ENCODE results near the gene DDX1.
A peak's percentile ranks its signal among the peaks of the same experiment; 100 is the strongest.

DDX1 gene

DNA sequence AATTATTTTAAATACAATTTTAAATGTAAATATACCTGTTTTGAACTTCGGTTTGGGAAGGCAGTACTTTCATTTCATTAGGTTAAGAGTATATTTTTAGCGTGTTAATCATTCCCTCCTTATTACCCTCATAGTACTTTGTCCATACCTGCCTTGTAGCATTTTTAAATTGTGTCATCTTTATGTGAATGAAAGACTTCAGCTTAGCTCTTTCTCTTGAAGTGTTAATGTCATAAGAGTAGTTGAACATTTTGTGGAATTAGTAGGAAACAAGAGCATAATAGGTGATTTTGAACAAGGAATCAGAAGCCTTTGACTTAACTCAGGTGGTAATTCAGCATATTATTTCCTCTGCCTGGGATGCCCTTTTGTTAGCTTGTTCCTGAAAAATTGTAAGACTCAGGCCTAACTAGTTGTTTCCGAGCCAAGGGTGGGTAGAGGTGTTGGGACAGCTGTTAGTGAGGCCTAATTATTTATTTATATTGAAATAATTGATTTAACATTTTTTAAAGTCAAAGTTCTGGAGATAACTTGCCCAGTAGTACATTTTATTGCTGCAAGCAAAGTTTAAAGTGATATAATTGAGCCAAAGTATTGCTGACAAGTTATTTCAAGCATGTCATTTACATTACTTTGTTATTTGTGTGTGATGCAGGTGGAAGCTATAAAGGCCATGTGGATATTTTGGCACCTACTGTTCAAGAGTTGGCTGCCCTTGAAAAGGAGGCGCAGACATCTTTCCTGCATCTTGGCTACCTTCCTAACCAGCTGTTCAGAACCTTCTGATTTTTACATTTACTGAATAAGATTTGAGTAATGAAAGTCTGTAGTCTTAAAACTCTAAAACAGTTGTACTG lies 38.7 kb downstream of the DDX1 start:
- no peak for DNase-seq (ENCODE audit: low read depth)

GRCh38 chr2:15630978-15631719 lies 39.5 kb downstream of the DDX1 start:
- DNase-seq (ENCODE audit: low read depth) = no peak

DNA sequence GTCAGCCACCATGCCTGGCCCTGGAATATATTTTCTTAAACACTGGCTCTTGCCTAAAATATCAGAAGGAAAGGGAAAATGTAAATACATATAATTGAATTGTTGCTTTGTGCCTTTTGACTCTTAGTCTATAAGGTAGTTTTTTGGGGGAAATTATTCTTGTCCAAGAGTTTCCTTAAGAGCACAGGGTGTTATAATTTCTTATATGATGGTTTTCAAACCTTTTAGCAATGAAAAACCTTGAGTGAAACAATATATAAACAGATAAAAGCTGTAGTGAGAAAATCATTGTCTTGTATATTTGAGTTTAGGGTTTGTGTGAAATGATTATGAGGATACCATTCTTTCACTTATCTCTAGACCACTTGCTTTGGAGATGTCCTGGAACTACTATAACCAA lies 40.2 kb downstream of the DDX1 start:
- DNase-seq (ENCODE audit: low read depth) = no peak

DNA sequence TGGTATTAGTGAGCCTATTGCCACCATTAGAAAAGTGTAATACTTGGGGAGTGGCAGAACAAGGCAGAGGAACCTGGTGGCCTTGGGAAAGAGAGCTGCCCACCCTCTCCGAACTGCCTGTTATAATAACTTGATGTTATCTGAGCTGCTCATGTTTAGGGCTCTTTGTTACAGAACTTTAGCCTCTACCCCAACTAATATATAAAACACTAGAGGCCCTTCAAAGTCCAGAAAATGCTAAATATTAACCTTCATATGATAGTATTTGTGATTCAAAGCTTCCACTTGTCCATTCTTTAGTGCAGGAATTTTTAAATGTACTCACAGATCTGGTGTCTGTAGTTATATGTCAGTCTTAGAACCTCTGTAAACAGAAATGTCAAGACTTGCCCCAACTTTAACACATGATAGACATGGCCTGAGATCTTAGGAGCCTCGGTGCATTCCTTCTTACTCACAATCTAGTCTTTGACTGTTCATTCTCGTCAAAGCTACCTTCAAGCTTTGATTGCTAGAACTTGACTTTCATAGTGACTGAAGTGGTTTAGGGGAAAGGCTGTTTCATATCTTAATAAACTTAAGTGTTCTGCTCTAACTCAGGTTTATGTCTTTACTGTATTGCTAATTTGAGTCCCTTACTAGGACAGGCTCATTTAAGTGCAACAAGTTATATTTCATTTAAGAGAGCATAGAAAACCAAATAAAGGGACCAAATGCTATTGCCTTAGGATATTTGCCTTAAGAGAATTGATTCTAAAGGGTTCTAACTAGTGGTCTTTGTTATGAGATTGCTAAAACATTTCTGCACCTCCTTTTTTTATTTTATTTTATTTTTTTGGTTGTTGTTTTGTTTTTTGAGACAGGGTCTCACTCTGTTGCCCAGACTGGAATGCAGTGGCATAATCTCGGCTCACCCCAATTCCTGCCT lies 41.6 kb downstream of the DDX1 start:
- DNase-seq (ENCODE audit: low read depth) = no peak

DNA sequence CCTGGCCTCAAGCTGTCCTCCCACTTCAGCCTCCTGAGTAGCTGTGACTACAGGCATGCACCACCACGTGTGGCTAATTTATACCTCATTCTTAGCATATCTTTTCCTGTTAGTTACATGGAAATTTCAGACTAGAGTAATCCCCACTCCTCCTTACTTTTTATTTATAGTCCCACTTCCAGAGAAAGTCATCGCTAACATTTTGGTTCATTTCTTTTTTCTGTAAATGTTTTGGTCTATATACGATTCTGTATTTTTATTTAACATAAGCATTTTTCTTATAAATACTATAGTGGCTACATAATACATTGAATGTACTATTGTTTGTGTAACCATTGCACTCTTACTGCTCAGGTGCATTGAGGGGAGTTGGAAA lies 42.3 kb downstream of the DDX1 start:
- DNase-seq (ENCODE audit: low read depth) = no peak

- DNase-seq (ENCODE audit: low read depth) = no peak
Observed at GRCh38 chr2:15634846-15635490, 43.3 kb downstream of the DDX1 start.

- peak; percentile 46 for DNase-seq (ENCODE audit: low read depth)
Observed at GRCh38 chr2:15636972-15637785, 45.5 kb downstream of the DDX1 start.

- no peak for DNase-seq (ENCODE audit: low read depth)
Observed at GRCh38 chr2:15638720-15639119, 47.1 kb downstream of the DDX1 start.

GRCh38 chr2:15639323-15640251 lies 47.9 kb downstream of the DDX1 start:
- no peak for DNase-seq (ENCODE audit: low read depth)

- DNase-seq (ENCODE audit: low read depth) = no peak
Observed at GRCh38 chr2:15640261-15640711, 48.6 kb downstream of the DDX1 start.

GRCh38 chr2:15640784-15641183 lies 49.1 kb downstream of the DDX1 start:
- no peak for DNase-seq (ENCODE audit: low read depth)

DNA sequence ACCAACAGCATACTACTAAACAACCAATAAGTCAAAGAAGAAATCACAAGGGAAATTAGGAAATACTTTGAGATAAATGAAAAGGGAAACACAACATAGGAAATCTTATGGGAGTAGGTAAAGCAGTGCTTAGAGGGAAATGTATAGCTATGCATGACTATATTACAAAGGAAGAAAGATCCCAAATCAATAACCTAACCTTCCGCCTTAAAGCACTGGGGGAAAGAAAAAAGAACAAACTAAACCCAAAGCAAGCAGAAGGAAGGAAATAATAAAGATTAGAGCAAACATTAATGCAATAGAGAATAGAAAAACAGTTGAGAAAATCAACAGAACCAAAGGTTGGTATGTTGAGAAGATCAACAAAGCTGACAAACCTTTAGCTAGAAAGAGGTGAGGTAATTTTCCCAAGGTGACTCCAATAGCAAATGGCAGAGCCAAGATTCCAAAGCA lies 49.9 kb downstream of the DDX1 start:
- DNase-seq (ENCODE audit: low read depth) = no peak

DNA sequence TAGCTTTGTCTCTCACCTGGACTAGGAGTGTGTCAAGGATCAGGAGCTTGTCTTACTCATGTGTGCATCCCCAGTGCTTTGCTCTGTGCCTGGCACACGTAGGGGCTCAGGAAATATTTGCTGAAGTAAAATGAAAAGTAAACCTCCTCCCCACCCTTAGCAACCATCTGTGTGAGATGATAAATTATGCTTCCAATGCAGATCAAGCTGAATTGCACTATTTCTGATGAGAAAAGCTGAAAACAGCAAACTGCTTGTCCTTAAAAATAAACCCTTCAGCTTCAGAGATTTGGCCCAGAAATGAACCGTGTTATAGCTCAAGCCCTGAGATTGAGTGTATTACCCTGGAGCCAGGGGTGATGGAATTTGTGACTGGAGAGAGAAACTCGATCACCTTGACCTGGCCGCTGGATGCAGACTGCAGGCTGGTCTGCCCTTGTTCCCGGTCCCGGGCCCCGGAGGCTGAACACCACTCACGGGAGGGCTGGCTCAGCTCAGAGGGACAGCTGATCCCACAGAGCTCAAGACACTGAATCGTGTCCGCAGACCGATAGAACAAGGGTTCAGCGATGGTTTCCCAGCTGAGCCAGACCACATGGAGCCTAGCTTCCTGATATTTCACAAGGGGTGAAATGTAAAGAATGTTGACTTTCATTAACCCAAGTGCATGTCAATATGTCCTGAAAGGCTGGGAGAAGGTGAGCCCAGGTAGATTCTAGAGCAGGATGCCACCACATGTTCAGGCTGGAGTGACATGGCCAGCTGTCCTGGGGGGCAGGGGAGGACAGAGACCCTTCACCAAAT lies 50.5 kb downstream of the DDX1 start:
- no peak for DNase-seq (ENCODE audit: low read depth)

- DNase-seq (ENCODE audit: low read depth) = no peak
Observed at GRCh38 chr2:15642815-15643500, 51.3 kb downstream of the DDX1 start.

DNA sequence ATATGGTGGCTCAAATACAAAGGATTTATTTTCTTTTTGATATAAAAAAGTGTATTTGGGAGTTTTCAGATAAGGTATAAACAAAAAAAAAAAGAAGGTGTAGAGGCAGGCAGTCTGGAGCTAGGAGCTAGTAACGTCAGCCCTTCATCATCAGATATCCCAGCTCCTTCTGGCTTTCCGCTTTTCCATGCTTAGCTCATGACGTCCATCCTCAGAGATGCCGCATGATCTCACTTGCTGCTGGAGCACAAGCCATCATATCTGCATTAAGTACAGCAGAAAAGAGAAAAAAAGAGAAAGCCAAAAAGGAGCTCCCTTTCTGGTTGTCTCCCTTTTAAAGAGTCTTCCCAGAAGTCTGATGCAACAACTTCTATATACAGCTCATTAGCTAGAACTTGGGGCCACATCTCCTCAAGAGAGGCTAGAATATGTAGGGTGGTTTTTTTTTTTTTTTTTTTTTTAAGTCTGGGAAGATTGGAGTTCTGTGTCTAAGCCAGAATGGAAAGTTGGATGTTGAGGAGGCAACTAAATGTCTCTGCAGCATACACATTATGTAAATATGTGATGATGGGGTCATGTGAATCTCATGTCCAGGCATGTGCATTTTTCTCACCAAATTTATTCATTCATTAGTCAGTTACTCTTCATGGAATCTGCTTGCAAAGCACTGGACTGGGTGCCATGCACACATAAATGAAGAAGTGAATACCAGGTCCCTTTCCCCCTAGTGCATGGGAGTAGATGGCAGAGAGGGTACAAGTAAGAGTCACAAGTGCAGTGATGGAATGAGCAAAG lies 52.3 kb downstream of the DDX1 start:
- no peak for DNase-seq (ENCODE audit: low read depth)

- no peak for DNase-seq (ENCODE audit: low read depth)
Observed at GRCh38 chr2:15645300-15645699, 53.6 kb downstream of the DDX1 start.

GRCh38 chr2:15645720-15646385 lies 54.2 kb downstream of the DDX1 start:
- no peak for DNase-seq (ENCODE audit: low read depth)
